CD1c-positive myeloid dendritic cell (primary cell): Measurements from ENCODE around the gene GPR107.

Source experiments
- DNase-seq: peaks from one replicate; pipeline ENCODE4 v3.0.0-alpha.2; 2016; ENCODE audit errors: extremely low spot score

The GPR107 gene

DNA sequence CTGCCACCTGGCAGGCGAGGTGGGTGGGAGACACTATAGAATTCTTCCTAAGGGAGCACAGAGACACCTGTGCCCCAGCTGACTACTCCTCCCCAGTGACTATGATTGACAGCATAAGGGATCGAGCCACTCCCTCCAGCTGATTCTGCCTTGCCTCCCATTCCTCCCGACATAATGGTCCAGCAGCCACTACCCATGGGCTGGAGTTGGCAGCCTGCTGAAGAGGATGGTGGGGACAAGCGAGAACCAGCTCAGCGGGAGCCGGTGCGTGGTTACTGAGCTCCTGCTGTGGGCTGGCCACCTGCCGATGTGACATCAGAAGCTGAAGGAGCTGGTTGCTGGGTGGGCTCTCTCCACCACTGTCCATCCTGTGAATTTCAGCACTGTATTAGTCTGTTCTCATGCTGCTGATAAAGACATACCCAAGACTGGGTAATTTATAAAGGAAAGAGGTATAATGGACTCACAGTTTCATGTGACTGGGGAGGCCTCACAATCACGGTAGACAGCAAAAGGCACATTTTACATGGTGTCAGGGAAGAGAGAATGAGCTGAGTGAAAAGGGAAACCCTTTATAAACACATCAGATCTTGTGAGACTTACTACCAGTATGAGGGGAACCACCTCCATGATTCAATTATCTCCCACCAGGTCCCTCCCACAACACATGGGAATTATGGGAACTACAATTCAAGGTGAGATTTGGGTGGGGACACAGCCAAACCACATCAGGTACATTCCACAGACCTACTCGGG lies 106.4 kb downstream of the GPR107 start:
- no peak for DNase-seq

DNA sequence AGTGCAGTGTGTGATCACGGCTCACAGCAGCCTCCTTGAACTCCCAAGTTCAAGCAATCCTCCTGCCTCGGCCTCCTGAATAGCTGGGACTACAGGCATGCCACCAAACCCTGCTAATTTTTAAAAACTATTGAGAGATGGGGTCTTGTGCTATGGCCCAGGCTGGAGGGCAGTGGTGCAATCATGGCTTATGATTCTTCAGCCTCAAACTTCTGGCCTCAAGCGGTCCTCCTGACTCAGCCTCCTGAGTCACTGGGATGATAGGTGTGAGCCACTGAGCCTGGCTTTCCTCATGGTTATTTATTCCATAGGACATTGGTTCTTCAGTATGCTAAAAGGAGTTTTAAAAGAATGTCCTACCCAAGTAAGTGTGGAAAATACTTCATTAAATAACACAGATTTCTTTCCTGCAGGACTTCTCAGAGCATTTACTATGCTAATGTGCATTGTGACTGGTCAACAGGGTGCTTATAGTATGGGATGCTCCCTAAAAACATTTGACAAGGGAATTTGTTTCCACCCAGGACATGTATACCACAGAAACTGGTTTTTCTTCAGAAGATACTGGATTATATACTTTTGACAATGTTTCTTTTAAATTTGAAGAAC lies 107.3 kb downstream of the GPR107 start:
- no peak for DNase-seq

DNA sequence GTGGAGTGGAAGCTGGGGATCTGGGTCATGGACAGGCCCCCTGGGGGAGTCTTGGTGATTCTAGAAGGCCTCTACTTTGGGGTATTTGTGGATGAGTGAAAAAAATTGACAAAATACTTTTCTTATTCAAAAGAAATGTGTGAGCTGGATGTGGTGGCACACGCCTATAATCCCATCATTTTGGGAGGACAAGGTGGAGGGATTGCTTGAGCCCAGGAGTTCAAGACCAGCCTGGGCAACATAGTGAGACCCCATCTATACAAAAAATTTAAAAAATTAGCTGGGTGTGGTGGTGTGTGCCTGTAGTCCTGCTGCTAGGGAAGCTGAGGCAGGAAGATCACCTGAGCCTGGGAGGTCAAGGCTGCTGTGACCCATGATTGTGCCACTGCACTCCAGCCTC lies 111.9 kb downstream of the GPR107 start:
- no peak for DNase-seq

DNA sequence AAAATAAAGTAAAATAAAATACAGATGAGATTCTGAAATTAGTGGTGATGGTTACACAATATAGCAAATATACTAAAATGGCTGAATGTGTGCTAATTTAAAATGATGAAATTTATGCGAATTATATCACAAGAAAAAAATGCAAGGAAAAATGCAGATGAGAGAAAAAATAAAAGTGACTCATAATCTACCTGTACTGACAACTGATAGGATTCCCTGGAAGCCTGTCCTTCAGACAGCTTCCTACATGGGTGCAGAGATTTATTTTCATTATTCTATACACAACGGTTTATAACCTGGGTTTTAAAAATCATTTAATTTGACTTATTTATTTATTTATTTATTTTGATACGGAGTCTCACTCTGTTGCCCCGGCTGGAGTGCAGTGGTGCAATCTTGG lies 112.7 kb downstream of the GPR107 start:
- DNase-seq, result no peak

DNA sequence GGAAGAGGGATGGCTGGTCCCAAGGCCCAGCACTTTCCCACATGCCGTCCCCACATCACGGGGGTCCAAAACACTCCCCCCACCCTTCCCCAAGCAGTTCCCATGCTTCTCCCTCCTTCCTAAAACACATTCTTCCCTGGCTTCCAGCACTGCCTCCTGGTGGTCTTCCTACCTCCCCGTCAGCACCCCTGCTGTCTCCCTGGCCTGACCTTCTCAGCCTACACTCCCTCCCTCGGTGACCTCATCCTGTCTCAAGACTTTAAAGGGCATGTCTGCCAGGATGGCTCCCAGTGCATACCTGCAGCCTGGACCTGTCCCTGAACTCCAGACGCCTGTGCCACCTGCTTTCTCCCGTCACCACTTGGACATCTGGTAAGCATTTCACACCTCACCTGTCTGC lies 114.2 kb downstream of the GPR107 start:
- DNase-seq, result no peak

DNA sequence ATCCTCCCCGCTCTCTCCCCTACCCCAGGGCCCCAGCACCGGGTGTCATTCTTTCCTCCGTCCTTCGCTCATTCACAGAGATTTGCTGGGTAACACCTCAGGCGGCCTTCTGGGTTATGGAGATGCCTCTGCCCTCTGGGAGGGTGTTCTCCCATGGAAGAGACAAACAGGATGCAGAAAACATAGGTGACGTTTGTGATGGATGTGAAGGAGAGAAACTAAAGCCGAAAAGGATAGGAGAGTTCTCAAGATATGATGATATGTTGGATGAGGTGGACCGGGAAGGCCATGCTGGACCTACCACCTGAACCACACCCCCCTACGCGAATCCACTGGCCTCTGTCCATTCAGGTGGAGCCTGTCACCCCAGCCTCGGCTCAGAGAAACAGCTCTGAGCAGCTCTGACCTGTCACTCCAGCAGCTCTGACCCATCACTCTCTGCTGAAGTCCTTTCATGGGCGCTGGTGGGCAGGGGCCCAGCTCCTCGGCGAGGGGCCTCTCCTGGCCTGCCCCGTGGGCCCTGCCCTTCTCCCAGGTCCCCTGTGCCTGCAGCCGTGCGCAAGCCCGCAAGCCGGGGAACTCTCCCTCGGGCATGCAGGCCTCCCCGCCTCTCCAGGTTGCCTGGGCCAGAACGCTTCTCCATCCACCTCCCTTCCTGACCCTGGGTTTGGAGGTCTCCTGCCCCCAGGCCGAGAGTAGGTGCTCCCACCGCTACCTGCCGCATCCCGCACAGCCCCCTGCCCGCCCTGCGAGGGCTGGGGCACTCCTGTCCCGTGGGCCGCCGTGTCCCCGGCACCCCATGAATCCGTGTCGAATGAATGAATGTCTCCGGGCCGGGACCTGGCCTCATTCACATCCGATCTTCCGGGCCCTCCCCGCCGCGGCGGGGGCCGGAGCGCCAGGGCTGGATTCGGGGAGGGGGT lies 117.8 kb downstream of the GPR107 start:
- DNase-seq, result no peak

DNA sequence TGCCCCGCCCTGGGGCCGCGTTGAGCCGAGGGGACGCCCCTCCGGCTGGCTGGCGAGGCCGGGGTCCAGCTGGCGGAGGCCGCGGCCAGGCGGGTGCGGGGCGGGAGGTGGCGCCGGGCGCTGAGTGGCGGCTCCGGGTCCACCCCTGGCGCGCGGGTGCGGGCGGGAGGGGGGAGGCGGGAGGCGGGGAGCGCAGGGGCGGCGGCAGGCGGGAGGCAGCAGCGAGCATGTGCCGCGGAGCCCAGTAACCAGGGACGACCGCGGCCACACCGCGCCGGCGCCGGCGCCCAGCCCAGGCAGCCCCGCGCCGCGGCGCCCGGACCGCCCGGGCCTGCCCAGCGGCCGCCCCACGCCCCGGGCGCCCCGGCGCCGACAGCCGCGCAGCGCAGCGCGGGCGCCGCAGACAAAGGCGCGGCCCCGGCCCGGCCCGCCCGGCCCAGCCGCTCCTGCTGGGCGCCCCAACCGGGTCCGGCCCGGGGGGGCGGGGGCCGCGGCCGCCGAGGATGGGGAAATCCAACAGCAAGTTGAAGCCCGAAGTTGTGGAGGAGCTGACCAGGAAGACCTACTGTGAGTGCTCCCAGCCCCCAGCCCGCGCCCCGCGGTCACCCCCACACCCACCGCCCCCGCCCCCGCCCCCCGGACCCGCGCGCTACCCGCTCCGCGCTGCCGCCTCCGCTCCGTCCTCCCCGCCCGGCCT lies 118.6 kb downstream of the GPR107 start, which contains the start of gene NCS1:
Gene NCS1 (plus strand): TSS at position 244 of the 697 bp plus-strand sequence. CDS start 260 bp downstream, at position 504.
- peak; percentile 44 for DNase-seq

DNA sequence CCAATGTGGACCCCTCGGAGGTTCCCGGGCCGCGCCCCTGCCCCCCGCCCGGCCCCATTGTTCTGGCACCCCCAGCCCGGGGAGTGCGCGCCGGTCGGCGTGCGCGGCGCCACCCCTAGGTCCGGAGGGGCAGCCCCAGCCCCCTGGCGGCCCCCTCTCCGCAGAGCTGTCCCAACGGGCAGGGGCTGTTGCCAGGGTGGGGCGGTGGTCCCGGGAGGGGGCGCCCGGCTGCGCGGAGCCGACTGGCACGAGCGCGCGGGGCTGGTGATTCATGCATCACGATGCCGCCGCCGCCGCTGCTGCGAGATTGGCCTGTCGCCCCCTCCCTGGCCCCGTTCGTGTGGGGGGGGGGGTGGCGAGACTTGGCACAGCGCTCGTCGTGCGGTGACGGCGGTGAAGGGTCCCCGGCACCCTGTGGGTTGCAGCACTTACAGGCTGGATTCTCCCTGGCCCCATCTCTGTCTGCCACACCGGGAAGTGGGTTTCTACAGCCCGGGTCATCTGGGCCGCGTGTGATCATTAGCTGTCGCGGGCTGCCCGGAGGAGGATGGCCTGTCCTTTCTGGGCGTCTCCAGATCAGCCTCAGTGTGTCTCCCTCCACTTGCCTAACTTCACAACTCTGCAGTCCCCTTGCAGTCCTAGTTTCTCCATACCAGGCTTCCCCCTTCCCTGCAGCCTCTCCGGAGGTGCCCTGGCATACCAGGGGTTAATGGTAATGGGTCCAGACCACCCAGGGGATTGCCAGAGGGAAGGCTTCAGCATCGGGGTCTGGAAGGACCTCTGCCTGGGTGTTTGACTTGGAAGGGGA lies 119.4 kb downstream of the GPR107 start:
- peak; percentile 49 for DNase-seq

DNA sequence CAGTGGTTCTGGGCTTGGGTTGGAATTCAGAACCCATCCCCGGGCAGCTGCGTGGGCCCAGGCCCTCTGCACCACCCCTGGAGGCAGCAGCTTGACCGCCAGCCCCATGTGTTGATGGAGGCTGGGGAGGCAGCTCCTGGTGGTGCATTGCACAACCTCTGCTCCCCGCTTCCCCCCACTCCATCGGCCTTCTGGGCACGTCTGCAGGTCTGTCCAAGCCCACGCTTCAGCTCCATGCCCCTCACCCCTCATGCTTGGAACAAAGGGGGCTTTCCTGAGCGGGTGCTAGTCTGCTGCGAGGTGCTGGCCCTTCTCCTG lies 119.9 kb downstream of the GPR107 start:
- DNase-seq, result no peak

DNA sequence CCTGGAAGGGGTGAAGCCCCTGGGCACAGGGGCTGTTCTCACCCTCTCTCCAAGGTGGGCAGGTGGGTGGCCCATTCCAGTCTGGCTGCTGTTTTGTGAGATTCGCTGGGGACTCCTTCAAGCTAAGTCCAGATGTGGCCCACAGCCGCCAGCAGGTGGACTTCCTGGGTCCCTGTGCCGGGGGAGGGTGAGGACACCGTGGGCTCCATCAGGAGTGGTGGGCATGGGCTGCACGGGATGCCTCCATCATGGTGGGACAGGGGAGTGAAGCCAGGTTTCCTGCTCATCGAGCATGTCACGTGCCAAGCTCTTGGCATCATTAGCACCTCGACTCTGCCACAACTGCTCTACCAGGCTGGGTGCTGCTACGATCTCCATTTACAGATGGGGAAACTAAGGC lies 120.3 kb downstream of the GPR107 start:
- DNase-seq, result no peak

DNA sequence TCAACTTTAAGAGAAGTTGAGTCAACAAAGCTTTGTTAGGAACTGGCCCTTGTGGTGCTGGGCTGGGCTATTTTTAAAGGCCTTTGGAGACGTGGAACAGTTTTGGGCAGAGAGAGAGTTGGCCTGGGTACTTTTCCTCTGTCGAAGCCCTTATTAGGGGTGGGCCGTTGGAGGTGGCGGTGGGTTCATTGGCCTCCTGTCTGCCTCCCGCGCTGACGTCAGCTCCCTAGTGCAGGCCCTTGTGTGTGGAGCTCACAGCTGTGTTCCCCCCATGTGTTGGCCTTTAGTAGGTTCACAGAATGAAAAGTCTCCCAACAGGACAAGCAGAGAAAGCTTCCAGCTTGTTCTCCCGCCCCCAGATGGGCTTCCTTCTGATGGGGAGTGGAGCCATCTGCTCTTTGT lies 121.2 kb downstream of the GPR107 start:
- DNase-seq, result no peak

DNA sequence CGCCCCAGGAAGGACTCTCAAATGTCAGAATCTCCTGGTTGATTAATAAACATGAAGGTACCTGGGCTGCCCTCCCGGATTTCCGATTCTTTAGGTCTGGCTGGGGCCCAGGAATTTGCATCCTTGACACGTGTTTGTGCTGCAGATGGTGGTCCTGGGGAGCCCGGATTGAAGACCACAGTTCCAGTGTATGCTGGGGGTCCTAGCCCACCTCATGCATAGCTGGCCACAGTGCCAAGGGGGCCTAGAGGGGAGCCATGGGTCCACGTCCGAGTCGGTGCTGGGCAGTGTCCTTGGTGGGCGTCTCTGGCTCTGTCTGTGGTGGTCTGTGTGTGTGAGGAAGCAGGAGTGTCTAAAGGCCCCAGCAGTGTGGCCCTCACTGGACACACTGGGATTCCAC lies 121.6 kb downstream of the GPR107 start:
- DNase-seq, result no peak

DNA sequence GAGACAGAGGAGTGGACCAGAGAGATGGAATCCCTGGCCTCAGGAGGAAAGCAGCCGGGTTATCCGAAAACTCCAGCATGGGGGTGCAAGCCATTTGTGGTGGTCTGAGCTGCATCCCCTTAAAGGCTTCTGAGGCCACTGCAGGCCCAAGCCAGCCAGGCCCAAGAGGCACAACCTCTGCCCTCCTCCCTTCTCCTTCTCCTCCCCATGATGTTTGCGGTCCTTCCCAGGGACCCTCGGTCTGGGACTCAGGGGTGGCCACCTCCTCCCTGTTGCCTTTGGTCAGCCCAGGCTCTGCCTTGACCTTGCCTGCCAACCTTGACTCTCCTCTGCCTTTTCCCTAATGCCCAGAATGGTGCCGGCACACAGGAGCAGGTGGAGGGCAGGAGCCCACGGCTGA lies 123.1 kb downstream of the GPR107 start:
- no peak for DNase-seq

DNA sequence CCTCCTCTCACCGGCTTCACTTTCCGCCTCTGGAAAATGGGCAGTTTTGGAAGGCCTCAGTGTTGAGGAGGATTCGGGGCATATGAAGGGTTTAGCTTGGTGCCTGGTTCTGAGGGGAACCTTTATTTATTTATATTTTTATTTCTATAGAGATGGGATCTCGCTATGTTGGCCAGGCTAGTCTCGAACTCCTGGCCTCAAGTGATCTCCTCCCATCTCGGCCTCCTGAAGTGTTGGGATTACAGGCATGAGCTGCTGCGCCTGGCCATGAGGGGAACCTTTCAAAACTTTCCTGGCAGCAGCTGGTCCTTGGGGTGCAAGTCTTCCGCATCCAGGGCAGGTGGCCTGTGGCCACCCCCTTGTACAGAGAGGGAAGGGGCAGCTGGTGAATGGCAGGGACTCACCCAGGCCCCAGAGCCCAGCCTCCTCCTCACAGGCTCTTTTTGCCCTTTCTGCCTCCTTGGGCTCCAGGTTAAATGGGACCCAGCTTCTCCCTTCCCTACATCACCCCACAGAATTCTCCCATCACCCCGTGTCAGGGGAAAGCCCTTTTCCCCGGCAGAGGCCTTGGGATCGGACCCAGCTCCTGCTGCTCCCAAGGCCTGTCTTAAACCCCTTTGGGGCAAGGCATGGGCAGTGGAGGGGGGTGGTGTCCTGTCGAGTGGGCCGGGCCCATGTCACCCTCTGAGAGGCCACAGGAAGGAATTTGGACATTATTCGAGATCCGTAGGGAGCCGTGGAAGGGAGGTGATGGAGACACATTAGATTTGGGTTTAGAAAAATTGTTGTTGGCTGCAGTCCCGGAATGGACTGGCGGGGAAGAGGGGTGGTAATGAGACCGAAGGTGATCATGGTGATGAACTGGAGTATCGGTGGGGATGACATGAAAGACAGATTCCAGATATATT lies 124.4 kb downstream of the GPR107 start:
- DNase-seq, result no peak

DNA sequence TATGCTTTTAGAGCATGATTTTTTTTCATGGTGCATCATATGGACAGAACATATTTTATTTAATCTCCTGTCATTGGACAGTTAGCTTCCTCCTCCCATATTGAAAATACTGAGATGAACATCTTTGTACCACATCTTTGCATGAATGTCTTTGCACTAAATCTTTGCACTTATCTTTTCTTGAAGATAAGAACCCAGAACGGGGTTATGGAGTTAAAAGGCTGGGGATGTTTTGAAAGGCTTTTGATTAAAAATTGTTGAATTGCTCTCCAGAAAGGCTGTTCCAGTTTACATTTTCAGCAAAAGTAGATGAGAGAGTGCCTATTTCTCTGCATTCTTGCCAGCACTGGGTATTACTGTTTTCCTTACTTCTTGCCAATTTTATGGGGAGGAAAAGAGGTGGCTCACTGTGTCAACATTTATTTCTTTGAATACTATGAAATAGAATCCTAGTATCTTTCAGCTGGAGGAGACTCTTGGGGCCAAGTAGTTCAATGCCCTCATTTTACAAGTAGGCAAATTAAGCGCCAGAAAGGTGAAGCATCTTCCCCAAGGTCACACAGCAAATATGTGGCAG lies 125.7 kb downstream of the GPR107 start:
- DNase-seq, result no peak

DNA sequence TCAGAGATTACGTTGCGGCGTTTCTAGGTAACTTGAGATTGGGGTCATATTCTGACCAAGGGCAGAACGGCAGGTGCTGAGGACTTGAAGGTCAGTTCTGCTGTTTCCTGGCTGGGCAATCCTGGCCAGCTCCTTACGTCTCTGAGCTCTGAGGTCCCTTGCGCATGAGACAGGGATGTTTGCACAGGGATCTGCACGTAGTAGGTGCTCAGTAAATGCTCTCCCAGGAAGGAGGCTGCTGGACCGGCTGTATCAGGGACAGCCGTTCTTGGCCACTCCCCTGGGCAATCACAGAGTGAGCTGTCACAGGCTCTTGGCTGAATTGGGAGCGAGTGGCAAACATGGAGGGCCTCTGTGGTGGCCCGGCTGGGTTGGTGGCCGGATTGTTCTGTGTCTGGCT lies 126.8 kb downstream of the GPR107 start:
- no peak for DNase-seq

DNA sequence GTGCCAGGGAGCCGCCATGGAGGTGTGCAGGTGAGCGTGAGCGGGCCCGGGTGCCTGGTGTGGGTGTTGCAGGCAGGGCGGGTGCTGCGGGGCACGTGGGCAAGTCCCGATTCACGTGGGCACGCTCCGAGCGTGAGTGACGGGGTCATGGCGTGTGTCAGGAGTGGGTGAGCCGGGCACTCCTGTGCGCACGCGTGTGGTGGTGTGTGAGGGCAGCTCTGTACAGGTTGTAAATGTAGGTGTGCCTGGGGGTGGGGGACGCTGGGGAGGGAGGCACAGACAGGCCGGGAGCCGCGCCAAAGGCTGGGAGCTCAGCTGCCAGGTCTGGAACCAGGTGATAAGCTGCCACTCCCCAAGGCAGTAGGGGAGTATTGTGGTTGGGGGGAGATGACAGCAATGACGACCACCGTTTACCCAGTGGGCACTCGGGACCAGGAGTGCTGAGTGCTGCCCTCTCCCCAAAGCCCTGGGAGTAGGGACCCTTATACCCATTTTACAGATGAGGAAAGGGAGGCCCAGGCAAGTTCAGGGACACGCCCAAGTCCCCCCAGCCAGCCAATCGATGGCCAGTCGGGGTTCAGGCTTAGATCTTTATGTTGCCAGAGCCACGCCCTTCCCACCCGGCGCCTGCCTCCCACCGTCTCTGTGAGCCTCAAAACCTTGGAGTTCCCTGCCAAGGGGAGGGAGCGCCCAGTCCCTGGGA lies 128.1 kb downstream of the GPR107 start:
- DNase-seq, result no peak

DNA sequence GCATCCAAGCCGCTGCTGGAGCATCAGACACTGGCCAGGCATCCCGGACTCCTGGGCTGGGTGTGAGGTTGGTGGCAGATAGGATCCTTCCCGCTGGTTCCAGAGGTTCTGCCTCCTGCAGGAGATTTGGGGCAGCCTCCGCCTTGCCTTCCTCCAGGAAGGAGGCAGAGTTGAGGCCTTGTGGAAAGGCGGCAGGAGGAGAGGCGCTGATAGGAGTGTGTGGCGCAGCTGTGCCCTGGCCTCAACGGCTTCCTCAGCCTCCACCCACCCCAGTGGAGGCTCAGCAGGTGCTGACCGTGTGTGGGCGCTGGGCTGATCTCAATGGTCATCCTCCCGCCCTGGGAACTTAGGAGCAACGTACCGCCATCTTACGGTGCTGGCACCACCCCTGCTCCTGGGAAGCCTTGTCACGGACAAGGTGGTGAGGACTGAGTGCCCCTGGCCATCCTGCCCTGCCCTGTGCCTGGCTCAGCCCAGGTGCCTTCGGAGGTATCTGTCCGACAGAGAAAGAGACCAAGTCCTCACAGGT lies 128.7 kb downstream of the GPR107 start:
- no peak for DNase-seq
